Activated gamma-delta T cell treated with Interleukin-2 at 50 U/mL for 16 hours (primary cell): Measurements from ENCODE around the gene MACROD2.
A peak's percentile ranks its signal among the peaks of the same experiment; 100 is the strongest.

Experiments
- DNase-seq: peaks from one replicate; pipeline ENCODE4 v3.0.0-alpha.2; 2020

The MACROD2 gene

GRCh38 chr20:15674253-15675060 lies 1679.1 kb downstream of the MACROD2 start:
- no peak for DNase-seq

- DNase-seq, result no peak
Measured at GRCh38 chr20:15675061-15675514, 1679.8 kb downstream of the MACROD2 start.

- no peak for DNase-seq
Measured at GRCh38 chr20:15675813-15676484, 1680.6 kb downstream of the MACROD2 start.

- no peak for DNase-seq
Measured at GRCh38 chr20:15676815-15677214, 1681.5 kb downstream of the MACROD2 start.

- no peak for DNase-seq
Measured at GRCh38 chr20:15682690-15683089, 1687.4 kb downstream of the MACROD2 start.

GRCh38 chr20:15692570-15692969 lies 1697.3 kb downstream of the MACROD2 start:
- no peak for DNase-seq

- no peak for DNase-seq
Measured at GRCh38 chr20:15699431-15700146, 1704.3 kb downstream of the MACROD2 start.

GRCh38 chr20:15700147-15700765 lies 1704.9 kb downstream of the MACROD2 start:
- DNase-seq, result no peak

GRCh38 chr20:15702161-15702560 lies 1706.8 kb downstream of the MACROD2 start:
- no peak for DNase-seq

GRCh38 chr20:15703171-15703911 lies 1708.0 kb downstream of the MACROD2 start:
- DNase-seq, result no peak

GRCh38 chr20:15705975-15706374 lies 1710.7 kb downstream of the MACROD2 start:
- DNase-seq, result no peak

- DNase-seq, result no peak
Measured at GRCh38 chr20:15706719-15707118, 1711.4 kb downstream of the MACROD2 start.

- DNase-seq, result peak; percentile 5
Measured at GRCh38 chr20:15708984-15709598, 1713.8 kb downstream of the MACROD2 start.

- DNase-seq, result no peak
Measured at GRCh38 chr20:15710636-15711035, 1715.3 kb downstream of the MACROD2 start.

GRCh38 chr20:15711177-15711576 lies 1715.9 kb downstream of the MACROD2 start:
- DNase-seq, result no peak

GRCh38 chr20:15716256-15716655 lies 1720.9 kb downstream of the MACROD2 start:
- DNase-seq, result no peak

- DNase-seq, result no peak
Measured at GRCh38 chr20:15726416-15726815, 1731.1 kb downstream of the MACROD2 start.

GRCh38 chr20:15734052-15734451 lies 1738.7 kb downstream of the MACROD2 start:
- DNase-seq, result no peak

GRCh38 chr20:15739035-15739434 lies 1743.7 kb downstream of the MACROD2 start:
- DNase-seq, result no peak

- DNase-seq, result no peak
Measured at GRCh38 chr20:15740046-15740775, 1744.9 kb downstream of the MACROD2 start.

- DNase-seq, result no peak
Measured at GRCh38 chr20:15742087-15742486, 1746.8 kb downstream of the MACROD2 start.
